ENCODE results near the gene FUT4. TPM values are rescaled to one million over a fixed set of nuclear protein-coding genes. Genes with fewer than 3 reads are reported as not detected.
A peak's percentile ranks its signal among the peaks of the same experiment; 100 is the strongest.

Gene FUT4
- total RNA-seq, 2 experiments from 2014 or later = 3.9 TPM

GRCh38 chr11:94544646-94545263 lies 1.0 kb downstream of the FUT4 start:
- Mint-ChIP-seq H3K4me3 (peak overlapping the region; percentile 71), H3K36me3 (ENCODE audit: low read depth) (peaks cover 14% of the 10 kb centered on the region), H3K27ac (no peak overlapping the region), H3K4me1 (ENCODE audit: low read depth) (peaks cover 39% of the 10 kb centered on the region), H3K9me3 (no peaks in the 10 kb centered on the region), H3K27me3 (no peaks in the 10 kb centered on the region)
- CTCF ChIA-PET = no interaction called here
- peak; percentile 48 for DNase-seq
- intact Hi-C loops (cut with micrococcal nuclease) = no loop called here
- ATAC-seq = no peak
- POLR2A ChIA-PET = interaction anchor here (0.6 to 1.0 kb wide), 2 partner anchors 32 to 762 kb away, joined by 3 read pairs; partner anchors contain the start of gene C11orf97
- TF ChIP-seq, protein P1, sequence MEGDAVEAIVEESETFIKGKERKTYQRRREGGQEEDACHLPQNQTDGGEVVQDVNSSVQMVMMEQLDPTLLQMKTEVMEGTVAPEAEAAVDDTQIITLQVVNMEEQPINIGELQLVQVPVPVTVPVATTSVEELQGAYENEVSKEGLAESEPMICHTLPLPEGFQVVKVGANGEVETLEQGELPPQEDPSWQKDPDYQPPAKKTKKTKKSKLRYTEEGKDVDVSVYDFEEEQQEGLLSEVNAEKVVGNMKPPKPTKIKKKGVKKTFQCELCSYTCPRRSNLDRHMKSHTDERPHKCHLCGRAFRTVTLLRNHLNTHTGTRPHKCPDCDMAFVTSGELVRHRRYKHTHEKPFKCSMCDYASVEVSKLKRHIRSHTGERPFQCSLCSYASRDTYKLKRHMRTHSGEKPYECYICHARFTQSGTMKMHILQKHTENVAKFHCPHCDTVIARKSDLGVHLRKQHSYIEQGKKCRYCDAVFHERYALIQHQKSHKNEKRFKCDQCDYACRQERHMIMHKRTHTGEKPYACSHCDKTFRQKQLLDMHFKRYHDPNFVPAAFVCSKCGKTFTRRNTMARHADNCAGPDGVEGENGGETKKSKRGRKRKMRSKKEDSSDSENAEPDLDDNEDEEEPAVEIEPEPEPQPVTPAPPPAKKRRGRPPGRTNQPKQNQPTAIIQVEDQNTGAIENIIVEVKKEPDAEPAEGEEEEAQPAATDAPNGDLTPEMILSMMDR (IDR thresholded peaks at IDR 0.05) = no peak

DNA sequence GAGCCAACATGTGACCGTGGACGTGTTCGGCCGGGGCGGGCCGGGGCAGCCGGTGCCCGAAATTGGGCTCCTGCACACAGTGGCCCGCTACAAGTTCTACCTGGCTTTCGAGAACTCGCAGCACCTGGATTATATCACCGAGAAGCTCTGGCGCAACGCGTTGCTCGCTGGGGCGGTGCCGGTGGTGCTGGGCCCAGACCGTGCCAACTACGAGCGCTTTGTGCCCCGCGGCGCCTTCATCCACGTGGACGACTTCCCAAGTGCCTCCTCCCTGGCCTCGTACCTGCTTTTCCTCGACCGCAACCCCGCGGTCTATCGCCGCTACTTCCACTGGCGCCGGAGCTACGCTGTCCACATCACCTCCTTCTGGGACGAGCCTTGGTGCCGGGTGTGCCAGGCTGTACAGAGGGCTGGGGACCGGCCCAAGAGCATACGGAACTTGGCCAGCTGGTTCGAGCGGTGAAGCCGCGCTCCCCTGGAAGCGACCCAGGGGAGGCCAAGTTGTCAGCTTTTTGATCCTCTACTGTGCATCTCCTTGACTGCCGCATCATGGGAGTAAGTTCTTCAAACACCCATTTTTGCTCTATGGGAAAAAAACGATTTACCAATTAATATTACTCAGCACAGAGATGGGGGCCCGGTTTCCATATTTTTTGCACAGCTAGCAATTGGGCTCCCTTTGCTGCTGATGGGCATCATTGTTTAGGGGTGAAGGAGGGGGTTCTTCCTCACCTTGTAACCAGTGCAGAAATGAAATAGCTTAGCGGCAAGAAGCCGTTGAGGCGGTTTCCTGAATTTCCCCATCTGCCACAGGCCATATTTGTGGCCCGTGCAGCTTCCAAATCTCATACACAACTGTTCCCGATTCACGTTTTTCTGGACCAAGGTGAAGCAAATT lies 1.8 kb downstream of the FUT4 start:
- Mint-ChIP-seq H3K4me1 (ENCODE audit: low read depth) (peaks cover 45% of the 10 kb centered on the region), H3K36me3 (ENCODE audit: low read depth) (peaks cover 14% of the 10 kb centered on the region), H3K4me3 (peak overlapping the region; percentile 71), H3K27me3 (no peaks in the 10 kb centered on the region), H3K27ac (peak overlapping the region; percentile 30), H3K9me3 (no peaks in the 10 kb centered on the region)
- CTCF ChIA-PET = interaction anchor here (1.3 kb wide), 1 partner anchor 9 kb away, joined by 4 read pairs; no protein-coding TSS in a partner anchor
- POLR2A ChIA-PET = interaction anchor here (0.8 kb wide), 1 partner anchor 46 kb away, joined by 3 read pairs; no protein-coding TSS in a partner anchor
- ATAC-seq (no peak), DNase-seq (no peak)
- intact Hi-C loops (cut with micrococcal nuclease) = no loop called here
- TF ChIP-seq, protein P1 (IDR thresholded peaks at IDR 0.05) = no peak

DNA sequence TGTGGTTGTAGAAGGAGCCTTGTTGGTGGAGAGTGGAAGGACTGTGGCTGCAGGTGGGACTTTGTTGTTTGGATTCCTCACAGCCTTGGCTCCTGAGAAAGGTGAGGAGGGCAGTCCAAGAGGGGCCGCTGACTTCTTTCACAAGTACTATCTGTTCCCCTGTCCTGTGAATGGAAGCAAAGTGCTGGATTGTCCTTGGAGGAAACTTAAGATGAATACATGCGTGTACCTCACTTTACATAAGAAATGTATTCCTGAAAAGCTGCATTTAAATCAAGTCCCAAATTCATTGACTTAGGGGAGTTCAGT lies 2.4 kb downstream of the FUT4 start:
- ATAC-seq (no peak), DNase-seq (no peak)
- H3K4me1 Mint-ChIP-seq (ENCODE audit: low read depth) = peaks cover 45% of the 10 kb centered on the region
- H3K9me3 Mint-ChIP-seq = no peaks in the 10 kb centered on the region
- H3K27ac Mint-ChIP-seq = no peak overlapping the region
- intact Hi-C loops (cut with micrococcal nuclease) = no loop called here
- H3K27me3 Mint-ChIP-seq = no peaks in the 10 kb centered on the region
- CTCF ChIA-PET = interaction anchor here (1.3 kb wide), 1 partner anchor 9 kb away, joined by 4 read pairs; no protein-coding TSS in a partner anchor
- H3K36me3 Mint-ChIP-seq (ENCODE audit: low read depth) = peaks cover 14% of the 10 kb centered on the region
- H3K4me3 Mint-ChIP-seq = peak overlapping the region; percentile 71
- TF ChIP-seq, protein P1 (IDR thresholded peaks at IDR 0.05) = no peak
- POLR2A ChIA-PET = interaction anchor here (0.8 kb wide), 1 partner anchor 46 kb away, joined by 3 read pairs; no protein-coding TSS in a partner anchor

- peaks cover 14% of the 10 kb centered on the region for H3K36me3 Mint-ChIP-seq (ENCODE audit: low read depth)
- TF ChIP-seq, protein P1 (IDR thresholded peaks at IDR 0.05) = no peak
- no peaks in the 10 kb centered on the region for H3K27me3 Mint-ChIP-seq
- peaks cover 45% of the 10 kb centered on the region for H3K4me1 Mint-ChIP-seq (ENCODE audit: low read depth)
- H3K9me3 Mint-ChIP-seq = no peaks in the 10 kb centered on the region
- DNase-seq (no peak), ATAC-seq (no peak)
- peak overlapping the region; percentile 38 for H3K4me3 Mint-ChIP-seq
- intact Hi-C loops (cut with micrococcal nuclease) = no loop called here
- peak overlapping the region; percentile 4 for H3K27ac Mint-ChIP-seq
- ChIA-PET CTCF (interaction anchor here (0.7 to 1.8 kb wide), 4 partner anchors 27 to 200 kb away, joined by 3 to 7 read pairs (median 3); partner anchors contain the start of gene C11orf97), POLR2A (no interaction called here)
These were observed 3.2 kb downstream of the FUT4 start for GRCh38 chr11:94546886-94547285.

DNA sequence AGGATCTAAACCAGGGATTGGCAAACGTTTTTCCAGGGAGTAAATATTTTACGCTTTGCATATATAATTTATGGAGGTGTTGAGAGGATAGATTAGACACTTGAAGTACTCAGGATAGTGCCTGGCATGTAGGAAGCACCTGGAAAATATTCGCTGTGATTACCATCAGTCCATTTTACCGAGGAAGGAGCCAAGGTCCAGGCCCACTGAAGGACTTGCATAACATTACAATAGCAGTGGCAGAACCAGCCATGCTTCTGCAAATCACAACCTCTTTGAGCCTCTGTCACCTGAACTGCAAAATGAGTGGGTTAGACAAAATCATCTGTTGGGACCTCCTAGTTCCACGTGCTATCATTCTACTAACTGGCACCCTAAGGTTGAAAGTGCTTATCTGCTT lies 5.4 kb downstream of the FUT4 start:
- ChIA-PET CTCF (no interaction called here), POLR2A (no interaction called here)
- DNase-seq (no peak), ATAC-seq (no peak)
- no peaks in the 10 kb centered on the region for H3K27me3 Mint-ChIP-seq
- H3K36me3 Mint-ChIP-seq (ENCODE audit: low read depth) = peaks cover 14% of the 10 kb centered on the region
- no peaks in the 10 kb centered on the region for H3K9me3 Mint-ChIP-seq
- peaks cover 37% of the 10 kb centered on the region for H3K4me1 Mint-ChIP-seq (ENCODE audit: low read depth)
- H3K27ac Mint-ChIP-seq = no peak overlapping the region
- no peak overlapping the region for H3K4me3 Mint-ChIP-seq
- intact Hi-C loops (cut with micrococcal nuclease) = no loop called here
- TF ChIP-seq, protein P1 (IDR thresholded peaks at IDR 0.05) = no peak

Measured in activated CD8-positive, alpha-beta T cell treated with anti-CD3 and anti-CD28 coated beads for 36 hours (primary cell).